ENCODE measurements around the gene AZIN2. TPM values are rescaled to one million over a fixed set of nuclear protein-coding genes. Genes with fewer than 3 reads are reported as not detected.

The AZIN2 gene
- total RNA-seq, 1 experiment from 2014 or later, result 2.4 TPM

- H3K4me1 ChIP-seq (ENCODE audit: control insufficient read depth, insufficient read depth, low read length), result no peaks in the 10 kb centered on the region
- POLR2A ChIA-PET, result no interaction called here
- no peak overlapping the region for H3K27ac ChIP-seq (ENCODE audit: low read length)
- intact Hi-C loops (cut with micrococcal nuclease; ENCODE audit: unreplicated experiment), result no loop called here
- DNase-seq (ENCODE audit: low read depth, low spot score) (no peak), ATAC-seq (no peak)
- no peak overlapping the region for H3K4me3 ChIP-seq (ENCODE audit: low read depth in 2 of 2, low read length in 2 of 2)
- no peak for TF ChIP-seq SIN3A (IDR thresholded peaks at IDR 0.05; ENCODE audit: borderline replicate concordance, insufficient read depth, low read depth, low read length)
- TF ChIP-seq, protein P1, sequence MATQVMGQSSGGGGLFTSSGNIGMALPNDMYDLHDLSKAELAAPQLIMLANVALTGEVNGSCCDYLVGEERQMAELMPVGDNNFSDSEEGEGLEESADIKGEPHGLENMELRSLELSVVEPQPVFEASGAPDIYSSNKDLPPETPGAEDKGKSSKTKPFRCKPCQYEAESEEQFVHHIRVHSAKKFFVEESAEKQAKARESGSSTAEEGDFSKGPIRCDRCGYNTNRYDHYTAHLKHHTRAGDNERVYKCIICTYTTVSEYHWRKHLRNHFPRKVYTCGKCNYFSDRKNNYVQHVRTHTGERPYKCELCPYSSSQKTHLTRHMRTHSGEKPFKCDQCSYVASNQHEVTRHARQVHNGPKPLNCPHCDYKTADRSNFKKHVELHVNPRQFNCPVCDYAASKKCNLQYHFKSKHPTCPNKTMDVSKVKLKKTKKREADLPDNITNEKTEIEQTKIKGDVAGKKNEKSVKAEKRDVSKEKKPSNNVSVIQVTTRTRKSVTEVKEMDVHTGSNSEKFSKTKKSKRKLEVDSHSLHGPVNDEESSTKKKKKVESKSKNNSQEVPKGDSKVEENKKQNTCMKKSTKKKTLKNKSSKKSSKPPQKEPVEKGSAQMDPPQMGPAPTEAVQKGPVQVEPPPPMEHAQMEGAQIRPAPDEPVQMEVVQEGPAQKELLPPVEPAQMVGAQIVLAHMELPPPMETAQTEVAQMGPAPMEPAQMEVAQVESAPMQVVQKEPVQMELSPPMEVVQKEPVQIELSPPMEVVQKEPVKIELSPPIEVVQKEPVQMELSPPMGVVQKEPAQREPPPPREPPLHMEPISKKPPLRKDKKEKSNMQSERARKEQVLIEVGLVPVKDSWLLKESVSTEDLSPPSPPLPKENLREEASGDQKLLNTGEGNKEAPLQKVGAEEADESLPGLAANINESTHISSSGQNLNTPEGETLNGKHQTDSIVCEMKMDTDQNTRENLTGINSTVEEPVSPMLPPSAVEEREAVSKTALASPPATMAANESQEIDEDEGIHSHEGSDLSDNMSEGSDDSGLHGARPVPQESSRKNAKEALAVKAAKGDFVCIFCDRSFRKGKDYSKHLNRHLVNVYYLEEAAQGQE (IDR thresholded peaks at IDR 0.05; ENCODE audit: insufficient read depth in 1 of 2, low read depth in 2 of 2, low read length in 1 of 2), result no peak
- no peak for TF ChIP-seq TCF7L2 (IDR thresholded peaks at IDR 0.05; ENCODE audit: low read depth, low read length)
- no peak for TF ChIP-seq POLR2AphosphoS5 (IDR thresholded peaks at IDR 0.05; ENCODE audit: low read depth, low read length)
- no peak for TF ChIP-seq CTCF (IDR thresholded peaks at IDR 0.05)
- H3K9me3 ChIP-seq (ENCODE audit: control insufficient read depth, insufficient read depth, low read depth, low read length), result no peaks in the 10 kb centered on the region
- no peaks in the 10 kb centered on the region for H3K36me3 ChIP-seq (ENCODE audit: control insufficient read depth, insufficient read depth, low read length)
- CTCF ChIA-PET, result no interaction called here
- no peaks in the 10 kb centered on the region for H3K27me3 ChIP-seq (ENCODE audit: control insufficient read depth, insufficient read depth, low read length)
- no TSS peak for BruUV-seq (replicated peaks)
- in situ Hi-C loops (cut with HindIII; ENCODE audit: low pct_unique_long_range_greater_than_20kb, low sequenced_read_pairs), result no loop called here
Observed at GRCh38 chr1:33168556-33169289, 87.8 kb downstream of the AZIN2 start.

- DNase-seq (ENCODE audit: low read depth, low spot score), result no peak
- Histone ChIP-seq H3K4me3 (ENCODE audit: low read depth in 2 of 2, low read length in 2 of 2) (no peak overlapping the region), H3K27ac (ENCODE audit: low read length) (no peak overlapping the region), H3K27me3 (ENCODE audit: control insufficient read depth, insufficient read depth, low read length) (no peaks in the 10 kb centered on the region), H3K4me1 (ENCODE audit: control insufficient read depth, insufficient read depth, low read length) (no peaks in the 10 kb centered on the region), H3K9me3 (ENCODE audit: control insufficient read depth, insufficient read depth, low read depth, low read length) (no peaks in the 10 kb centered on the region), H3K36me3 (ENCODE audit: control insufficient read depth, insufficient read depth, low read length) (no peaks in the 10 kb centered on the region)
- ATAC-seq, result no peak
- ChIA-PET POLR2A (no interaction called here), CTCF (no interaction called here)
- in situ Hi-C loops (cut with HindIII; ENCODE audit: low pct_unique_long_range_greater_than_20kb, low sequenced_read_pairs) (no loop called here), intact Hi-C loops (cut with micrococcal nuclease; ENCODE audit: unreplicated experiment) (no loop called here)
- TF ChIP-seq POLR2AphosphoS5 (IDR thresholded peaks at IDR 0.05; ENCODE audit: low read depth, low read length) (no peak), CTCF (IDR thresholded peaks at IDR 0.05) (no peak), TCF7L2 (IDR thresholded peaks at IDR 0.05; ENCODE audit: low read depth, low read length) (no peak), SIN3A (IDR thresholded peaks at IDR 0.05; ENCODE audit: borderline replicate concordance, insufficient read depth, low read depth, low read length) (no peak)
- TF ChIP-seq, protein P1 (IDR thresholded peaks at IDR 0.05; ENCODE audit: insufficient read depth in 1 of 2, low read depth in 2 of 2, low read length in 1 of 2), result no peak
- BruUV-seq (replicated peaks), result no TSS peak
Observed at GRCh38 chr1:33169290-33170055, 88.5 kb downstream of the AZIN2 start.

All from Panc1 (cell line).